B cell (primary cell): ENCODE results near the gene ZMYND8. TPM values are rescaled to one million over a fixed set of nuclear protein-coding genes. Genes with fewer than 3 reads are reported as not detected.
A peak's percentile ranks its signal among the peaks of the same experiment; 100 is the strongest.

Source experiments
- ATAC-seq: fragments of 200-7000 bp; cut with Tn5 transposase; one replicate; pipeline ENCODE4 v1.10.0; 2021; ENCODE audit warnings: low read depth, mild to moderate bottlenecking, moderate number of reproducible peaks, moderate library complexity
- CTCF ChIA-PET: fragments of 350-600 bp; sonication (Branson Sonifier 250); formaldehyde crosslinking; loops from one replicate; lab custom pipeline; 2021; ENCODE audit warnings: antibody characterized with exemption, inconsistent platforms; lab: Charles Lee
- POLR2A ChIA-PET: fragments of 350-600 bp; sonication (Branson Sonifier 250); formaldehyde crosslinking; loops from one replicate; lab custom pipeline; 2021; ENCODE audit warnings: antibody characterized with exemption; lab: Charles Lee
- DNase-seq: peaks from one replicate; pipeline ENCODE4 v3.0.0; 2013
- H2AFZ ChIP-seq: 2 replicates; pipeline ENCODE4 v1.6.1; 2012; ENCODE audit warnings: mild to moderate bottlenecking, low read depth, low read length; ENCODE audit not compliant: insufficient read depth, poor library complexity, severe bottlenecking
- H3K27ac ChIP-seq, 2 donors: 1 replicate in 1 of 2; 2 replicates in 1 of 2; pipeline ENCODE4 v1.5.1; 2012 to 2013; ENCODE audit warnings: low read length in 2 of 2, mild to moderate bottlenecking in 2 of 2, moderate library complexity in 1 of 2
- H3K27me3 ChIP-seq, 4 experiments: fragments of 200-600 bp in 1 of 4; sonication (generic) in 1 of 4; replicated peaks in 1 of 4; 1 replicate in 2 of 4; 2 replicates in 2 of 4; pipeline versions ENCODE4 v1.6.1 to v1.7.0; 2013 to 2016; ENCODE audit warnings: low read length in 3 of 4, mild to moderate bottlenecking in 2 of 4, mixed read lengths in 1 of 4, moderate library complexity in 1 of 4; ENCODE audit not compliant: insufficient read depth in 4 of 4, control insufficient read depth in 3 of 4; ENCODE audit errors: control extremely low read depth in 1 of 4
- H3K36me3 ChIP-seq, 2 experiments: replicated peaks in 1 of 2; 1 replicate in 1 of 2; 2 replicates in 1 of 2; pipeline versions ENCODE4 v1.6.1 to v1.7.1; 2013; ENCODE audit warnings: low read length in 1 of 2; ENCODE audit not compliant: insufficient read depth in 2 of 2, control insufficient read depth in 1 of 2; ENCODE audit errors: control extremely low read depth in 1 of 2, extremely low read depth in 1 of 2
- H3K4me1 ChIP-seq, 2 donors: fragments of 200-600 bp in 1 of 2; sonication (generic) in 1 of 2; 1 replicate in 1 of 2; 2 replicates in 1 of 2; pipeline versions ENCODE4 v1.5.1 to v1.6.1; 2013 to 2017; ENCODE audit warnings: low read length in 2 of 2; ENCODE audit not compliant: control insufficient read depth in 2 of 2, insufficient read depth in 2 of 2
- H3K4me2 ChIP-seq: replicated peaks from 2 replicates; pipeline ENCODE3; 2012; ENCODE audit warnings: mild to moderate bottlenecking, low read depth, low read length; ENCODE audit not compliant: poor library complexity, severe bottlenecking
- H3K4me3 ChIP-seq, 5 experiments: fragments of 200-600 bp in 1 of 5; sonication (generic) in 1 of 5; 1 replicate in 3 of 5; 2 replicates in 2 of 5; pipeline versions ENCODE4 v1.5.1 to v1.7.0; 2011 to 2016; ENCODE audit warnings: low read length in 4 of 5, mild to moderate bottlenecking in 4 of 5, low read depth in 2 of 5, control low read depth in 1 of 5, moderate library complexity in 1 of 5; ENCODE audit not compliant: insufficient read depth in 1 of 5; ENCODE audit errors: control extremely low read depth in 1 of 5, extremely low read depth in 1 of 5
- H3K79me2 ChIP-seq: fragments of 200-600 bp; sonication (generic); one replicate; pipeline ENCODE4 v1.6.0; 2016; ENCODE audit warnings: low read length; ENCODE audit not compliant: control insufficient read depth, insufficient read depth
- H3K9ac ChIP-seq: fragments of 200-600 bp; sonication (generic); 2 replicates; pipeline ENCODE4 v1.6.1; 2017; ENCODE audit warnings: mild to moderate bottlenecking, low read length, moderate library complexity
- H3K9me3 ChIP-seq, 3 donors: one replicate each; pipeline versions ENCODE4 v1.6.1 to v1.7.1; 2013; ENCODE audit warnings: low read length in 2 of 3; ENCODE audit not compliant: control insufficient read depth in 2 of 3, insufficient read depth in 1 of 3; ENCODE audit errors: control extremely low read depth in 1 of 3
- H4K20me1 ChIP-seq: 2 replicates; pipeline ENCODE4 v1.6.0; 2012; ENCODE audit warnings: mild to moderate bottlenecking, low read length; ENCODE audit not compliant: insufficient read depth, control insufficient read depth, poor library complexity, severe bottlenecking
- H3K27ac Mint-ChIP-seq: one replicate; pipeline ENCODE4 v1.8.0; 2021; ENCODE audit warnings: mixed read lengths
- H3K27me3 Mint-ChIP-seq: one replicate; pipeline ENCODE4 v1.8.0; 2021; ENCODE audit warnings: mixed read lengths
- H3K4me1 Mint-ChIP-seq: one replicate; pipeline ENCODE4 v1.8.0; 2021; ENCODE audit warnings: mixed read lengths
- H3K4me3 Mint-ChIP-seq: one replicate; pipeline ENCODE4 v1.8.0; 2021; ENCODE audit warnings: mixed read lengths
- H3K9me3 Mint-ChIP-seq: one replicate; pipeline ENCODE4 v1.8.0; 2022; ENCODE audit warnings: mixed read lengths; ENCODE audit not compliant: insufficient read depth
- EZH2 ChIP-seq: IDR thresholded peaks from 2 replicates; pipeline ENCODE4 v1.6.1; 2012; ENCODE audit warnings: borderline replicate concordance, low read depth, mild to moderate bottlenecking, moderate library complexity, low read length; ENCODE audit not compliant: insufficient read depth, poor library complexity, severe bottlenecking
- WGBS: methylation state at CpG from one replicate; pipeline ENCODE4 v1.1.5; 2013; ENCODE audit warnings: missing lambda C conversion rate; ENCODE audit not compliant: insufficient coverage; 5-methylcytosine and 5-hydroxymethylcytosine counted together
- intact Hi-C: fragments of 100-400 bp; cut with micrococcal nuclease; formaldehyde crosslinking; loops from one replicate; pipeline ENCODE4 v1.10.0; 2022
- polyA plus RNA-seq: library from polyadenylated mRNA; depleted of rRNA; stranded (reverse); fragments of >200 nt; gene quantifications from 2 replicates; pipeline ENCODE4 v1.2.3, GENCODE V29; 2012
- total RNA-seq, 2 donors: library from RNA; stranded (reverse); fragments of 120-200 nt in 1 of 2; gene quantifications; 1 replicate in 1 of 2; 2 replicates in 1 of 2; pipeline versions ENCODE4 v1.2.3 to v1.2.4, GENCODE V29; 2013 to 2022
- TF ChIP-seq, protein P1 (sequence below): fragments of 200-600 bp; IDR thresholded peaks from one replicate; pipeline ENCODE4 v1.8.0; 2022; ENCODE audit warnings: antibody characterized with exemption, mild to moderate bottlenecking

The ZMYND8 gene
- total and polyA plus RNA-seq, 2 donors (not counting 1 experiment from before 2014, with no cell fraction given): 20.3 to 67.2 TPM

DNA sequence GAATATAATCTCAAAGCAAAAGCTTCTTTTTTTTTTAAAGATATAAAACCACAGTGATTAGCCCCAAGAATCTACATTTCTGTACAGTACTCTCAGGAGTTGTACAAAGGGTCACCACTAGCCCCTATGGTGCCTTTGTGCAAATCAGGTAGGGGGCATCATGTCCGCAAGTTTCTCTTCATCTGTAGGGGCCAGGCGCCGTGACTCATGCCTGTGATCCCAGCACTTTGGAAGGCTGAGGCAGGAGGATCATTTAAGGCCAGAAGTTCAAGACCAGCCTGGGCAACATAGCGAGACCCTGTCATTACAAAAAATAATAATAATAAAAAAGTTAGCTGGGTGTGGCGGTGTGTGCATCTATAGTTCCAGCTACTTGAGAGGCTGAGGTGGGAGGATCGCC lies 63.9 kb downstream of the ZMYND8 start:
- Histone ChIP-seq H2AFZ (no peak overlapping the region), H3K4me2 (no peak overlapping the region), H3K27me3 (no peaks in the 10 kb centered on the region), H3K4me3 (no peak overlapping the region), H3K27ac (no peak overlapping the region), H3K9ac (no peak overlapping the region), H3K9me3 (no peaks in the 10 kb centered on the region), H3K79me2 (peaks cover 51% of the 10 kb centered on the region), H4K20me1 (no peaks in the 10 kb centered on the region), H3K4me1 (no peaks in the 10 kb centered on the region), H3K36me3 (peaks cover 23 to 90% of the 10 kb centered on the region in 2 experiments)
- ChIA-PET POLR2A (no interaction called here), CTCF (interaction anchor here (3.0 kb wide), 1 partner anchor 92 kb away, joined by 17 read pairs; no protein-coding TSS in a partner anchor)
- no peak for TF ChIP-seq EZH2
- TF ChIP-seq, protein P1, sequence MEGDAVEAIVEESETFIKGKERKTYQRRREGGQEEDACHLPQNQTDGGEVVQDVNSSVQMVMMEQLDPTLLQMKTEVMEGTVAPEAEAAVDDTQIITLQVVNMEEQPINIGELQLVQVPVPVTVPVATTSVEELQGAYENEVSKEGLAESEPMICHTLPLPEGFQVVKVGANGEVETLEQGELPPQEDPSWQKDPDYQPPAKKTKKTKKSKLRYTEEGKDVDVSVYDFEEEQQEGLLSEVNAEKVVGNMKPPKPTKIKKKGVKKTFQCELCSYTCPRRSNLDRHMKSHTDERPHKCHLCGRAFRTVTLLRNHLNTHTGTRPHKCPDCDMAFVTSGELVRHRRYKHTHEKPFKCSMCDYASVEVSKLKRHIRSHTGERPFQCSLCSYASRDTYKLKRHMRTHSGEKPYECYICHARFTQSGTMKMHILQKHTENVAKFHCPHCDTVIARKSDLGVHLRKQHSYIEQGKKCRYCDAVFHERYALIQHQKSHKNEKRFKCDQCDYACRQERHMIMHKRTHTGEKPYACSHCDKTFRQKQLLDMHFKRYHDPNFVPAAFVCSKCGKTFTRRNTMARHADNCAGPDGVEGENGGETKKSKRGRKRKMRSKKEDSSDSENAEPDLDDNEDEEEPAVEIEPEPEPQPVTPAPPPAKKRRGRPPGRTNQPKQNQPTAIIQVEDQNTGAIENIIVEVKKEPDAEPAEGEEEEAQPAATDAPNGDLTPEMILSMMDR: no peak
- ATAC-seq (no peak), DNase-seq (no peak)
- Mint-ChIP-seq H3K4me3 (no peak overlapping the region), H3K27ac (peak overlapping the region; percentile 41), H3K9me3 (no peaks in the 10 kb centered on the region), H3K4me1 (no peaks in the 10 kb centered on the region), H3K27me3 (no peaks in the 10 kb centered on the region)
- intact Hi-C loops: no loop called here
- 100% methylated on average over 5 of the region's 6 CpGs for WGBS

DNA sequence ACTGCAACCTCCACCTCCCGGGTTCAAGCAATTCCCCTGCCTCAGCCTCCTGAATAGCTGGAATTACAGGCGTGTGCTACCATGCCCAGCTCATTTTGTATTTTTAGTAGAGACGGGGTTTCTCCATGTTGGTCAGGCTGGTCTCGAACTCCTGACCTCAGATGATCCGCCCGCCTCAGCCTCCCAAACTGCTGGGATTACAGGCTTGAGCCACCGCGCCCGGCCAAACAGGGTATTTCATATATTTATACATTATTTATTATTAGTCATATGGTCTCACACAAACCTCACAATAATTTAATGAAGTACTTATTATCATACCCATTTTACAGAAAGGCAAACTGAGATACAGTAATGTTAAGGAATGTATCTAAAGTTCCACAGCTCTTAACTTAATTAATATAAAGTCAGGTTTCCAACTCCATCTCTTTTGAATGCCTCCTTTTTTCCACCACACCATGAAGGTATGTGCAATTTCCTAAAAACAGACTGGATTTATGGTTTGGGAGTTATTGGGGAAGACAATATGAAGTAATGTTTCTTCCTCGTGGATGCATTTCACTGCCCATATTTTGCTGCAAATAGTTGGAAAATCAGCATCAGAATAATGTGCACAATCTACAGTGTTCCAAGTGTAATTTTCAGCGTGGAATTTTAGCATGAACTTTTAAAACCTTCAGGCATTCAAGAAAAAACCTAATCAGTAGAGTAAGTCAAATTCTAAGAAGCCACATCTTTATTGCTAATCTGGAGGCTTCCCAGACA lies 65.7 kb downstream of the ZMYND8 start:
- no peaks in the 10 kb centered on the region for H3K9me3 Mint-ChIP-seq
- Histone ChIP-seq H3K4me1 (no peaks in the 10 kb centered on the region), H3K27me3 (no peaks in the 10 kb centered on the region), H3K9ac (no peak overlapping the region), H3K79me2 (peaks cover 35% of the 10 kb centered on the region), H2AFZ (no peak overlapping the region), H3K27ac (no peak overlapping the region), H3K36me3 (peaks cover 18 to 87% of the 10 kb centered on the region in 2 experiments), H3K4me2 (no peak overlapping the region), H3K9me3 (no peaks in the 10 kb centered on the region), H3K4me3 (no peak overlapping the region), H4K20me1 (no peaks in the 10 kb centered on the region)
- ATAC-seq: no peak
- TF ChIP-seq EZH2: no peak
- TF ChIP-seq, protein P1: no peak
- ChIA-PET POLR2A (no interaction called here), CTCF (interaction anchor here (1.6 kb wide), 1 partner anchor 330 kb away, joined by 3 read pairs; no protein-coding TSS in a partner anchor)
- 100% methylated on average over 1 of the region's 11 CpGs for WGBS
- H3K4me1 Mint-ChIP-seq: no peaks in the 10 kb centered on the region
- no peaks in the 10 kb centered on the region for H3K27me3 Mint-ChIP-seq
- no peak overlapping the region for H3K4me3 Mint-ChIP-seq
- intact Hi-C loops: no loop called here
- no peak overlapping the region for H3K27ac Mint-ChIP-seq
- DNase-seq: no peak
